Muscle of back (tissue), 13 donors: ENCODE measurements around the gene SYP. TPM values are rescaled to one million over a fixed set of nuclear protein-coding genes. Genes with fewer than 3 reads are reported as not detected.

Experiments used
- DNase-seq, 3 donors: peaks; one replicate each; pipeline versions ENCODE4 v3.0.0 to v3.0.0-alpha.2; 2013
- long read RNA-seq, 9 donors: transcript quantifications; one replicate each; lab custom pipeline, GENCODE V29; 2026
- polyA plus RNA-seq, 10 donors: library from polyadenylated mRNA; unstranded; fragments of 120-200 nt; gene quantifications; one replicate each; pipeline ENCODE4 v1.2.1, GENCODE V29; 2013; ENCODE audit not compliant: insufficient read length in 10 of 10

The SYP gene
- 1 to 10 TPM in 8 of 10 donors, under 1 TPM in 2; 0.95 to 1.6 (median 1.3) TPM for polyA plus RNA-seq
- long read RNA-seq, donor 1: 0 reads
- long read RNA-seq, donor 2: 0 reads
- long read RNA-seq, donor 3: 0 reads
- long read RNA-seq, donor 4: 0 reads
- long read RNA-seq, donor 5: 0 reads
- long read RNA-seq, donor 6, partial matches to known transcripts: 0 of 1 reads
- long read RNA-seq, donor 6, other reads (novel, unspliced or antisense): 0 of 1 reads
- long read RNA-seq, donor 7: 0 reads
- long read RNA-seq, donor 8: 0 reads
- long read RNA-seq, donor 9: 0 reads

DNA sequence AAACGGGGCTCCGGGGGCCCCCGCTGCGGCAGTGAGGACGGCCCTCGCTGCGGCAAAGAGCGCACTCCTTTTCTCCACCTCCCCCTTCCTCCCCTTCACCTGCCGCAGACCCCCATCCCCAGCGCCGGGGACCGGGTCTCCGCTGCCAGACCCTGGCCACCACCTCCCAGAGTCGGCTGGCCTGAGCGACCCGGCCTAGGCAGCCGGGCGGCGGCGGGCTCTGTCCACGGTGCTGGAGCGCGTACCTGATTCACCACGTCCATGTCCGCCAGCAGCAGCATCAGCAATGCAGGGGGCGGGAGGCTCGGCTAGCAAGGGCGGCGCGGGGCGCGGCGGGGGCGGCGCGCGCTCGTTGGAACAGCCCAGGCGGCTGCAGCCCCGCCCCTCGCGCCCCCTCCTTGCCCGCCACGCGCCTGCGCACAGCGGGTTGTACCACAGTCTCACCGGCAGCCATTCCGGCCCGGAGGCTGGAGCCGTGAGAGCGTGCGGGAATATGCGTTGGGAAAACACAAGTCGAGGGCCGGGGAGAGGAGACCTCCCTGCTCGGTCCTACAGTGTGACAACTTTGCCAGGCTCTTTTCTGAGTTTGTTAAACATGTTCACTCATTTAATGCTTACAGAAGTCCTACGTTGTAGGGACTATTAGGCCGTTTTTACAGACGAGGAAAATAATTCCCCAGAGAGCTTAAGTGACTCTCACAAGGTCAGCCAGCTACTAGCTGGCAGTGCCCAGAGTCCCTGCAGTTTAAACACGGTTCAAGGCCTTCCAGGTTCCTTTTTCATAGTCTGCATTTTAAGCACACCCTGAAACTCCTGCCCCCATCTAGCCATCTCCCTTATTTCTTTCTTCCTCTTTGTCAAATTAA lies at the start of gene SYP:
Gene SYP, minus strand, starts transcription at position 288 of the 866 bp plus-strand sequence. Its CDS starts 7 bp downstream, at position 281.
- peak; percentile 74 to 89 (median 84) for DNase-seq

DNA sequence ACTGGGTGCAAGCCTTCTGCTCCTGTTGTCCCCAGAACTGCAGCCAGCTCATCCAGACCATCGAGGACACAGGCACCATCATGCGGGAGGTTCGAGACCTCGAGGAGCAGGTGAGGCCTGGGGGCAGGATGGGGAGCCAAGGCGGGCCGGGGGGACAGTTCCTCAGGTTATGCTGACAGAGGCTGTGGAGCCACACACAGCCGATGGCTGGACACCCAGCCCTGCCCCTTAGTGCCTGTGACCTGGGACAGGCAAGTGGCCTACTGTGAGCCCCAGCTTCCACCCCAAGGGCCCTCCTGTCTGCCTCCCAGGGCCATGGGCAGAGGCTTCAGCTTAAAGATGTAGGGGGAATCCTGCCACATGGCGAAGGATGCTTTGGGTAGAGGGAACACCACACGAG lies 49.6 kb upstream of the SYP start:
- no peak for DNase-seq

DNA sequence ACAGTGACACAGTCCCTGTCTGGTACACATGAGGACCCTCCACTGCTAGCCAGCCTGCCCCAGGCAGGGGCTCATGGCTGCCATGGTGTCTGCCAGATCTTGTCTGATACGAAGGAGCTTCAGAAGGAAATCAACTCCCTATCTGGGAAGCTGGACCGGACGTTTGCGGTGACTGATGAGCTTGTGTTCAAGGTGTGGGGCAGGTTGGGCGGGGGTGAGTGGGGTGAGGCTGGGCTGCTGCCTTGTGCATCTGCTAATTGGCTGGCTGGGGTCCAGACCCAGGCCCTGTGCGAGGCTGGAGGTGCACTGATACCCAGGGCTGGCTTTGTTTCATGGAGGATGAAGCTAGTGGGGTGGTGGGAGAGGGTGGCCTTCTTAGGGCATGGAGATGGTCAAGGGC lies 49.1 kb upstream of the SYP start:
- no peak for DNase-seq

DNA sequence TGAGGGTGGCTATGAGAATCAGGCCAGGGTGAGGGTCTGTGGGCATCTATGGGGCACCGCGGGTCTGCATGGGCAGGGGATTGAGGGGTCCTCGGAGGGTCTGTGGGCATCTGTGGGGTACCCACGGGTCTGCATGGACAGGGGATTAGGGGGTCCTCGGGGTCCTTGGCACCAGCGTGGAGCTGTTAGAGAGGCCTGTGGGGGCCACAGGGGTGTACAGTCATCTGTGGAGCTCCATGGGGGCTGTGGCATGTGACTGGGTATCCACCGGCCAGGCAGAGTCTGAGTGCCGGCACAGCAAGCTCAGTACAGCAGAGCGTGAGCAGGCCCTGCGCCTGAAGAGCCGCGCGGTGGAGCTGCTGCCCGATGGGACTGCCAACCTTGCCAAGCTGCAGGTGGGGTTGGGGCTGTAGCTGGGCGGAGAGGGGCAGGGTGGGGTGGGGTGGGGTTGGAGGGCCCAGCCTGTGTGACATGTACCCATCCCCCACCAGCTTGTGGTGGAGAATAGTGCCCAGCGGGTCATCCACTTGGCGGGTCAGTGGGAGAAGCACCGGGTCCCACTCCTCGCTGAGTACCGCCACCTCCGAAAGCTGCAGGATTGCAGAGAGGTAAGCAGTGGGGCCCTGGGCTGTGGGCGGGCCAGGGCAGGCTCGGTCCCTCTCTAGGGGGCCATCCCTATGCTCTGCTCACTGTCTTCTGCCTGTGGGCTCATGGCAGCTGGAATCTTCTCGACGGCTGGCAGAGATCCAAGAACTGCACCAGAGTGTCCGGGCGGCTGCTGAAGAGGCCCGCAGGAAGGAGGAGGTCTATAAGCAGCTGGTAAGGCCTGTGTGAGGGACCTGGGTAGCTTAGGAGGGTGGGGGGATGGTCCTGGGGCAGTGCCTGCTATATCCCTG lies 48.2 kb upstream of the SYP start:
- DNase-seq: no peak

DNA sequence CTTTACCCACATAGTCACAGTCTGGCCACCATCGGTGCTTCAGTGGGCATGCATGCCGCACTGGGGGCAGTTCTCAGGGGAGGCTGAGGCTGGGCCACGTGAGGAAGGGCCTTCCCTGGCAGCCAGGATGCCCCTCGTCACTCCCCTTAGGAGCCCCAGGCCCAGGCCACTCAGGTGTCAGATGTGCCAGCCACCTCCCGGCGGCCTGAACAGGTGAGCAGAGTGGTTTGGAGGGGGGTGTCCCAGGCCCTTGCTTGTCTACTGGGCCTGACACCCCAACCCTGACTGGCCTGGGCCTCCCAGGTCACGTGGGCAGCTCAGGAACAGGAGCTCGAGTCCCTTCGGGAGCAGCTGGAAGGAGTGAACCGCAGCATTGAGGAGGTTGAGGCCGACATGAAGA lies 47.4 kb upstream of the SYP start:
- DNase-seq: no peak

DNA sequence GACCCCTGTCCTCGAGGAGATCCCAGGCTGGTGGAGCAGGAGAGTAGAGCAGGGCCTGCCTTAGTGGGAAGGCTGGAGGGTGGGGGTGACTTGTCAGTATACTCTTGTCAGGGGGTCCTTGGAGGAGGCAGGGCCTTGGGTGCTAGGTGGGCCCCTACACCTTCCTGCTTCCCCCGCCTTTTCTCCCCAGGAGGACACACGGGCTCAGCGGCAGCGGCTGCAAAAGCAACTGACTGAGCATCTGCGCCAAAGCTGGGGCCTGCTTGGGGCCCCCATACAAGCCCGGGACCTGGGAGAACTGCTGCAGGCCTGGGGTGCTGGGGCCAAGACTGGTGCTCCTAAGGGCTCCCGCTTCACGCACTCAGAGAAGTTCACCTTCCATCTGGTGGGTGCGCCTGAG lies 46.5 kb upstream of the SYP start:
- DNase-seq: no peak

GRCh38 chrX:49244207-49244606 lies 44.2 kb upstream of the SYP start:
- DNase-seq: no peak

DNA sequence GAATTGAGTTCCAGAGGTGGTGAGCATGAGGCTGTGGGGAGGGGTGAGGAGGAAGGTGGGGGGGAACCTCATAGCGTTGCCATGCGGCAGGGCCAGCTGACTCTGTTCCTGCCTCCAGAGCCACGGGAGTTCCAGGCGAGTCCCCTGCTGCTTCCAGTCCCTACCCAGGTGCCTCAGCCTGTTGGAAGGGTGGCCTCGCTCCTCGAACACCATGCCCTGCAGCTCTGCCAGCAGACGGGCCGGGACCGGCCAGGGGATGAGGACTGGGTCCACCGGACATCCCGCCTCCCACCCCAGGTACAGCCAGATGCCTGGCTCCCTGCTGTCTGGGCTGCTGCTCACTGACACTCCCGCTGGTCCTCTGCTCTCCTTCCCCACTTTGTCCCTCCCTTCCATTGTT lies 43.2 kb upstream of the SYP start:
- DNase-seq: no peak

DNA sequence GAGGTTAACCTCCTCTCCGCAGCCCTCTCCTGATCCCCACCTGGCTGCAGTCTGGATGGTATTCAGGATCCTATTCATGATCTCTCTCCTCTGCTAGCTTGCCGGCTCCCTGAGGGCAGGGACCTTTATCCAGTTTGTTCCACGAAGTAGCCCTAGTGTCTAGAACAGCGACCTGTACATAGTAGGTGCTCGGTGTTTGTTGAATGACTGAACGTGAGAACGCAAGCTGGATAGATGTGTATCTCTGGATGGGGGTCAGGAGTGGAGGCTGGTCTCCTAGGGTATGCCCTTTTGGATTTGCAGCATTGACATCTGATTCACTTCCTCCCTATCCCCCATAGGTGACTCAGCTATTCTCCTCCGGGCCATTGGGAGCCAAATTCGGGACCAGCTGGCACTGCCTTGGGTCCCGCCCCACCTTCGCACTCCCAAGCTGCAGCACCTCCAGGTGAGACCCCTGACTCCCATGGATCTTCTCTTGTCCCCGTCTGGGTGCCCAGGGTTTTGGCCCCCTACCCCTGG lies 42.6 kb upstream of the SYP start:
- DNase-seq: no peak

DNA sequence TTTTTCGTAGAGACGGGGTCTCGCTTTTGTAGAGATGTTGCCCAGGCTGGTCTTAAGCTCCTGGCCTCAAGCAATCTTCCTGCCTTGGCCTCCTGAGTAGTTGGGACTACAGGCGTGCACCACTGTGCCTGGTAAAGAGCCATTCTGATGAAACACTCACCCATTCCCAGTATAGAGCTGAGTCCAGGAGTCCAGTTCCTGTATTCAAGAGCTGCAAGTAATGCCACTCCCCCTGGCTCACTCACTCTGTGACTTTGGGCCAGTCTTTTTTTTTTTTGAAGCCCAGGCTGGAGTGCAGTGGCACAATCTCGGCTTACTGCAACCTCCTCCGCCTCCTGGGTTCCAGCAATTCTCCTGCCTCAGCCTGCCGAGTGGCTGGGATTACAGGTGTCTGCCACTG lies 38.7 kb upstream of the SYP start:
- no peak for DNase-seq

- no peak for DNase-seq
Measured at GRCh38 chrX:49237060-49237459, 37.1 kb upstream of the SYP start.

GRCh38 chrX:49233887-49234555 lies 34.0 kb upstream of the SYP start:
- peak in 1 of 3 donors; percentile 24 for DNase-seq

GRCh38 chrX:49233176-49233575 lies 33.2 kb upstream of the SYP start, which contains the start of gene CACNA1F:
TSS of gene CACNA1F (minus strand) at chrX:49233340. CDS start at chrX:49233309, 31 bp downstream.
- DNase-seq: no peak

GRCh38 chrX:49232525-49232924 lies 32.5 kb upstream of the SYP start:
- DNase-seq: no peak

DNA sequence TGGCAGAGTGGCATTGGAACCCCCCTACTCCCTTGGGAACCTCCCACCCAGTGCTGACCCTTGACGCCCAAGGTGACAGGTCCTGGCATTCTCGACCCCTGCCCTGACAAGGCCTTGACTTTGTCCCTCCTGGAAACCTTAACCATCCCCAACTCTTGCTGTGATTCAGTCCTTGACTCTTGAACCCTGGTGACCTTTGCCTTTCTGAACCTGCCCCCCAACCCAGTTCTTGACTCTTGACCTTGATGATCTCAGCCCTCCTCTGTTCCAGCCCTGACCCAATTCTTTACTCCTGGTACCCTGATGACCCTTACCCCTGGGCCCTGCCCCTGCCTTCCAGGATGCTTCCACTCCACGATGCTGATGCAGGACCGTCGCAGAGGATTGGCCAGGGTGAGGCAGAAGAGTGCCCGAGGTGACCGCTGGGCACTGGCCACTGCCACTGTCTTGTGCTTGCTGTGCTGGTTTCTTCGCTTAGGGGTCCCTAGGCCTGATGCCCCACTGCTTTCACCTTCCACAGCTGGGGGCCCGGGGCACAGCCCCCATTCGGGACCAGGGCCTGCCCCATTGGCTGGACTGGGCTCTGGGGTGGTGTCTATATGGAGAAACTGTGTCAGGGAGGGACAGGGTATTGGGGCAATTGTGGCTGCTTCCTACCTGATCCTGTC lies 31.5 kb upstream of the SYP start:
- DNase-seq: no peak

DNA sequence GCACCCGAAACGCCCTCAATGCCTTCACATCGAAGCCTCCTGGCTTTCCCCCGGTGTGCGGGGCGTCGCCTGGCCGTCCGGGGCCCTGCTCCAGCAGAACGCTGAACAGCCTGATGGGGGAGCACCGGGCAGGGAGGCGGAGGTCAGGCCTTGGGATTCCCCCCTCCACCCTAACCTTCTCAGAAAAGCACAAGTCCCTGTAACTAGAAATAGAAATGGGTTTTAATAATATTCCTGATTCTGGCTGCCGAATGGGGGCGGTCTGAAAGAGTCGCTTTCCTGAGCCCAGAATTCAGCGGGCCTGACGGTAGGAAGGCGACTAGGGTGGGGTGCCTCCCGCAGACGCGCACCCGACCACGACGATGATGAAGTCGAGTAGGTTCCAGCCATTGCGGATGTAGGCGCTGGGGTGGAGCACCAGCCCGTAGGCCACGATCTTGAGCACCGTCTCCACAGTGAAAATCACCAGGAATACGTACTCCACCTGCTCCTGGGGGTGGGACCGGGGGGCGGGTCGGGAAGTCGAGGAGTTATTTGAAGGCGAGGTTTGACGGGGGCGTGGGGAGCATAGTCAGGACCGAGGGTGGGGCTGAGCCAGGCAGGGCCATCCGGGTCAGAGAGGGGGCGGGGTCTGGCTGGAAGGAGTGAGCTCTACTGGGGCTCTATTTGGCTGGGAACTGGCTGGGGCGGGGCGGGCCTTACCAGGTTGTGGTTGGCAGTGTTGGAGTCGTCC lies 30.7 kb upstream of the SYP start:
- DNase-seq: peak in 1 of 3 donors; percentile 16

DNA sequence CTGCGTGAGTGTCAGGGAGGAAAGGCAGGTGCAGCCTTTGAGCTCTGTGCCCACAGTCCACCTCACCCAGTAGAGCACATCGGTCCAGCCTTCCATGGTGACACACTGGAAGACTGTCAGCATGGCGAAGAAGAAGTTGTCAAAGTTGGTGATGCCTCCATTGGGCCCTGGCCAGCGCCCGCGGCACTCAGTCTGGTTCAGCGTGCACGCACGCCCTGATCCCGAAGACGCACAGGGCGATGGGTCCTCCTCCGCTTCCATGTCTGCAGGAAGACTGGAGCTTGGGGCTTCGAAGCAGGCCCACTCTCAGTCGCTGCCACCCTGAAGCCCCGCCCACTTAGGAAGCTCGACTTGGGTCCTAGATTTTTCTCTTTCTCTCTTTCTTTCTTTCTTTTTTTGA lies 28.2 kb upstream of the SYP start:
- no peak for DNase-seq

- no peak for DNase-seq
Measured at GRCh38 chrX:49227726-49228125, 27.7 kb upstream of the SYP start.

DNA sequence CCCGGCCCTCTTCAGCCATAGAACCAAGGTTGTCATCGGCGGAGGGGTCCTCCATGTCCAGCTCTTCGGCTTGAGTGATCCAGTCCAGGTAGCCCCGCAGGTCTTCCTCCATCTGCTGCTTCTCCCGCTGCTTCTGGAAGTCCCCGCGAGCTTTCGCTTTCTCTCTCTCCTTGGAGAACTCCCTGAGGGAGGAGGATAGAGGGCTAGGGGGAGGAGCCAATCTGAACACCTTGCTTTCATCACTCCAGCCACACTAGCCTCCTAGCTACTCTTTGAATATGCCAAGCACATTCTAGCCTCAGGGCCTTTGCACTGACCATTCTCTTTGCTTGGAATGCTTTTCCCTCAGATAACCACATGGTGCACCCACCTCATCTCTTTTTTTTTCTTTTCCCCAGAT lies 27.0 kb upstream of the SYP start:
- DNase-seq: no peak

- DNase-seq: no peak
Measured at GRCh38 chrX:49225858-49226257, 25.9 kb upstream of the SYP start.
